GM21528 (cell line): ENCODE data around the gene SMPDL3A.

Experiments used
- ATAC-seq: cut with Tn5 transposase; IDR thresholded peaks from one replicate; pipeline ENCODE4 v1.9.1; 2021; ENCODE audit warnings: mild to moderate bottlenecking, moderate library complexity; ENCODE audit not compliant: unreplicated experiment, low FRiP score

The SMPDL3A gene

DNA sequence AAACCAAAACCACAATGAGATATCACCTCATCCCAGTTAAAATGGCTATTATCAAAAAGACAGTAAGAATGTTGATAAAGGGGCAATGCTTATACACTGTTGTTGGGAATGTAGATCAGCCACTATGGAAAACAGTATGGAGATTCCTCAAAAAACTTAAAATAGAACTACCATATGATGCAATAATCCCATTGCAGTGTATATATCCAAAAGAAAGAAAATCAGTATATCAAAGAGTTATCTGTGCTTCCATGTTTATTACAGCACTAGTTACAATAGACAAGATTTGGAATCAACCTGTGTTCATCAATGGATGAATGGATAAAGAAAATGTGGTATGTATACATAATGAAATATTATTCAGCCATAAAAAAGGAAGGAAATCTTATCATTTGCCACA lies 13.1 kb upstream of the SMPDL3A start:
- ATAC-seq, result no peak

DNA sequence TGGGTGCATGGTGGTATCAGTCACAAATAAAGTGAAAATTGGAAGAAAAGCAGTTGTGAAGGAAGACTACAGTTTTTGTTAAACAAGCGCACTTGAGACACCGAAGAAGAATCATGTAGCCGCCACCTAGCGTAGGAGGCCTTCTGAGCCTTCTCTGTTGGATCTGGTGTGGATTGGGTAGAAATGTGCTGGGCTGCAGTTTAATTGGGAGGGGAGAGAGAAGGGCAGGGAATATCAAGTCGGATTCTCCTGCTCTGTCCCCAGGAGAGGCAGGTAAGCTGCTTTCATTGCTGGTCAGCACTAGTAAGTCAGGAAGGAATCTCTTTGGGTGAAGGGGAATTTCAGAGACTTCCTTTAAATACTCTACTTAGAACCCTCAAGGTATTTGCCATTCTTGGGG lies 10.8 kb upstream of the SMPDL3A start:
- no peak for ATAC-seq

- no peak for ATAC-seq
These were observed 9.9 kb upstream of the SMPDL3A start for GRCh38 chr6:122778985-122779661.

- no peak for ATAC-seq
These were observed 9.4 kb upstream of the SMPDL3A start, which contains the start of gene FABP7 for GRCh38 chr6:122779667-122780066. FABP7 (plus strand) TSS chr6:122779716; CDS start chr6:122779795, 79 bp downstream.

- ATAC-seq, result no peak
These were observed 8.9 kb upstream of the SMPDL3A start for GRCh38 chr6:122780114-122780513.

GRCh38 chr6:122781716-122782115 lies 7.3 kb upstream of the SMPDL3A start:
- no peak for ATAC-seq

- no peak for ATAC-seq
These were observed 5.7 kb upstream of the SMPDL3A start for GRCh38 chr6:122783401-122783800.

- ATAC-seq, result no peak
These were observed 3.2 kb upstream of the SMPDL3A start for GRCh38 chr6:122785891-122786290.

DNA sequence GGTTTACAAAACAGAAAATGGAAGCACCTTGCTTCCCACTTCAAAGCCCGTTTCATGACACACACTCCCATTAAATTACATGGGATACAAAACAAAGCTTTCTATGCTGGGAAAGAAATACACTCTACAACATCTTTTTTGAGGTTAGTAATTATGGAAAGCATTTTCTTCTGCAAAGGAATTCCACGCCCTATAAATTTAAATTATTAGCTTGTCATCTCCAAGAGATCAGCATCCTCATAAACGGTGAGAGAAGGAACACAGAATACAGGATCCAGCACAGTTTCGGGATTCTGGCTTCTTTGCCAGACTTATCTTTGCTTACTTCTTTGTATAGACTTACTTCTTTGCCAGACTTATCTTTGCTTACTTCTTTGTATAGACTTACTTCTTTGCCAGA lies 1.3 kb upstream of the SMPDL3A start:
- ATAC-seq, result no peak

DNA sequence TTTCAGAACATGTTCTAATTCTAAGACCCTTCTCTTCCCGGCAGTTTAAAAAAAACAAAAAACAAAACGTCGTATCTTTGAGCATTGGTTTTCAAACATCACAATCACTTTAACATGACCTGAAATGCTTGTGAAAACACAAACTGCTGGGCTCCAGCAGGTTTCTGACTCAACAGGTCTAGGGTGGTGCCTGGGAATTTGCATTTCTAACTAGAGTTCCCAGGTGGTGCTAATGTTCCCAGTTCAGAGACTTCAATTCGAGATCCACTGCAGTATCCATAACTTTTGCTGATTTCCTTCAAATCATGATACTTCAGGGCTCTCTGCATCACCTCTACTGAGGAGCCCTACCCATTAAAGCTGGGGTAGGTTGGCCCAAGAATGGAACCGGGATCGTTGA lies 850 bp upstream of the SMPDL3A start:
- ATAC-seq, result no peak

GRCh38 chr6:122788663-122789181 lies 336 bp upstream of the SMPDL3A start:
- ATAC-seq, result no peak

GRCh38 chr6:122790028-122790422 lies 967 bp downstream of the SMPDL3A start:
- ATAC-seq, result no peak

GRCh38 chr6:122790423-122791309 lies 1.6 kb downstream of the SMPDL3A start:
- no peak for ATAC-seq

- no peak for ATAC-seq
These were observed 2.2 kb downstream of the SMPDL3A start for GRCh38 chr6:122791310-122791679.

DNA sequence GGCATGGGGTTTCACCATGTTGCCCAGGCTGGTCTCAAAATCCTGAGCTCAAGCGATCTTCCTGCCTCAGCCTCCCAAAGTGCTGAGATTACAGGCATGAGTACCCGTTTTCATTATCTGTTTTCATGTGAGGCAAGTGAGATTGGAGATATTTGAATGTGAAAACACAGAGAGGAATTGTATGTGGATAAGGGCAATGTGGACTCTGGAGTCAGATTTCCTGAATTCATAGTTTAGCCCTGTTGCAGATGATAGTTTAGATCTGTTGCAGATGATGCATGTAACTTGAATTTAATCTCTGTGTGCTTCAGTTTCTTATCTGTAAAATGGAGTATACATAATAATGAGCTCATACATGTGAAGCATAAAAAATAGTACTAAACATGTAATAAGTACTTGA lies 3.7 kb downstream of the SMPDL3A start:
- no peak for ATAC-seq

DNA sequence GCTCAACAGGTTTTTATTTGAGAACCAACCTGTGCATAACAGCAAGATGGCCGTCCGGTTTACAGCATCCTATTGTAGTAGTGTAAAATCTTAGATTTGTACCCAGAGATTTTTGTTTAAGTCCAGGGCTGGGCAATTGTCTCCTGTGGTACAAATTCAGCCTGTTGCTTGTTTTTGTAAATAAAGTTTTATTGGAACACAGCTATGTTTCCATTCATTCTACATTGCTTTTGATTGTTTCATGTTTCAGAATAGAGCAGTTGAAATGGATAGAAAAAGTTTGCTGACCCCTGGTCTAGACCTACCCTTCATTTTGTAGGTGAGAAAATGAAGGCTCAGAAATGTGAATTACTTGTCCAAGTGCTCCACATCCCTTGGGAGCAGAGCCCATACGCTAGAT lies 8.5 kb downstream of the SMPDL3A start:
- ATAC-seq, result no peak

GRCh38 chr6:122798099-122798641 lies 9.1 kb downstream of the SMPDL3A start:
- ATAC-seq, result no peak

DNA sequence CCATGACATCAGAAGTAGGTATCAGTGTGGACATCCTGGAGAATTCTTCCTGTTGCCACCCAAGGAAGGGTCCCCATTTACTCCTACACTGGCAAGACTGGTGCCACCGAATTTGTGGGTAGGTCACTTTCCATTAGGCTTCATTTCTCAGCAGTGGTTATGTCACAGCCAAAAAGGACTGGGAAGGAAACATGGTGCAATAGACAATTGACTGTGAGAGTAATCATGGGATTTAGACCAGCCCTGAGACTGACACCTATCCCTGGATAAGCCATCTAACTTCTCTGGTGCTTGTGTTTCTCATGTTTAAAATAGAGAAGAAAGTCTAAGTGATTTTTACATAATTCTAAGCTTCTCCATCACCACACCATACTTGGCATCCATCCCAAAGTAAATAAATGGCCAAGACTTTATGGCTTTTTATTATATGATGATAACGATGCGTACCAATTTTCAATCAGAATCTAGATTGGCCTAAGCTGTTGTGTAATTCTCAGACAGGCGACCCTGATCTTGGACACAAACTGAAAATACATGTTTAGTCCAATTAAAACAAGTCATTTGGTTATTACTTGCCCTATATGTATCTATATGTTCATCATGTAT lies 10.2 kb downstream of the SMPDL3A start:
- ATAC-seq, result no peak

DNA sequence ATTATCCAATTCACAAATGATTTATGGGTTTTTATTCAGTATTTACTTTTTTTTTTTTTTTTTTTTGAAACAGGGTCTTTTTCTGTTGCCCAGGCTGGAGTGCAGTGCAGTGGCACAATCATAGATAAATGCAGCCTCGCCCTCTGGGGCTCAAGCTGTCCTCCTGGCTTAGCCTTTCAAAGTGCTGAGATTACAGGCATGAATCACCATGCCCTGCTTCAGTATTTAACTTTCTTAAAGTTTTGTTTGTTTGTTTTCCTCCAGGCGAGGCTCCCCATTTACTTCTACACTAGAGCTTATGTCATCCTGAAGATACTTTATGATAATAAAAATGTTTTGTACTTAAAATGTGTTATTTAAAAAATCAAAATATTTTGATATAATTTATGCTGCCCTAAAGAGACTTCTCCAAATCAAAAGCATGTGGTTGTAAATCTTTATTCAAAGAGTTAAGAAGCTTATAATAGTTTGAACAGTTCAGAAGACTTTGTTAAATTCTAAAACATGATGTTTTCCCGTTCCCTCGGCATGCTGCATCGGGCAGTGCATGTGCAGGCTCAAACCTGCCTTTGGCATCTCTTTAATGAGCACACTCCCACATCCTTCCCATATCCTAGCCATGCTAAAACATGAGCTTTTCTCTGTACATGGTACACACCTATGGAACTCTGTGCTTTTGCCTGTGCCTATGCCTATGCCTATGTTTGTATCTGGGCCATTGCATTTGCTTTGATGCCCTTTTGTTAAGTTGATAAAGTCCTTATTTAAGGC lies 11.0 kb downstream of the SMPDL3A start:
- no peak for ATAC-seq

DNA sequence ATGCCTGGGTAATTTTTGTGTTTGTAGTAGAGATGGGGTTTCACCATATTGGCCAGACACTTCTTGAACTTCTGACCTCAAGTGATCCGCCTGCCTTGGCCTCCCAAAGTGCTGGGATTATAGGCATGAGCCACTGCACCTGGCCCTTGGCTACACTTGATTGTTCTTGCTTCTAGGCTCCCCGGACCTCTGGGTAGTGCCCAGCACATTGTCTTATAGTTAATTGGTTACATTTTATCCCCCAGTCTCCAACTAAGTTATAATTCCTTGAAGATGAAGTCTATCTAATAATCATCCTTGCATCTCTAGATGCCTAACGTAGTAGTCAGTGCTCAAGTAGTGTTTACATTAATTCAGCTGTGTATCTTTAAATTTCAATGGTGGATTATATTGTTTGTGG lies 11.8 kb downstream of the SMPDL3A start:
- no peak for ATAC-seq
